ENCODE results near the gene BCAN. TPM values are rescaled to one million over a fixed set of nuclear protein-coding genes. Genes with fewer than 3 reads are reported as not detected.
"Not testable (repeated sequence)": the region's sequence is repeated elsewhere in the genome, so short reads cannot be mapped to it uniquely, and the experiment has no call there.

BCAN gene
- total RNA-seq, 2 experiments from 2014 or later = not detected

DNA sequence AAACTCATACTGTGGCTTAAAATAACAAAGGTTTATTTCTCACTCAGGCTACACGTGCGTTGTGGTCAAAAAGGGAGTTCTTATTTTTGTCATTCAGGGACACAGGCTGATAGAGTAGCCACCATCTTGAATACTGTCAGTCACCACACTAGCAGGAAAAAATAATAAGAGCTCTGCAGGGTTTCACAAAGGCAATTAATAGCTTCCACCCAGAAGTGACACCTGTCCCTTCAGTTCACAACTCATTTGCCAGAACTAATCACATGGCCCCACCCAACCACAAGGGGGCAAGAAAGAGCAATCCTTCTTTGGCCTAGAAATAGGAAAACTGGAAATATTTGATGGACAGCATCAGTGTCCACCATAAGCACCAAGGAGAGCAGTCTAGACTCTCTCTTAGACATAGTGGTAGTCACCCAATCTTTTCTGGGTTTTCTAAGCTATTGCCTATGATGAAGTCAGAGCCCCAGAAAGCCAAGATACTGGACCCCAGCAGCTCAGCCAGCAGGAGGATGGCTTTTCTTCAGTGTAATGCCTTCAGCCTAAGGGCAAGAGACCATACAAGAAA, 14.5 kb upstream of the BCAN start:
- Mint-ChIP-seq H3K27ac (no peak overlapping the region), H3K9me3 (ENCODE audit: low read depth) (no peaks in the 10 kb centered on the region), H3K4me1 (peaks cover 6% of the 10 kb centered on the region), H3K27me3 (peaks cover 45% of the 10 kb centered on the region), H3K36me3 (ENCODE audit: low read depth) (no peaks in the 10 kb centered on the region), H3K4me3 (no peak overlapping the region)
- POLR2A ChIA-PET = interaction anchor here (0.6 kb wide), 1 partner anchor 25 kb away, joined by 4 read pairs; no protein-coding TSS in a partner anchor
- CTCF ChIA-PET = interaction anchor here (0.6 to 7.0 kb wide), 32 partner anchors 10 to 256 kb away, joined by 3 to 117 read pairs (median 5); partner anchors contain the start of genes BCAN, CRABP2, MEF2D and NAXE
- ATAC-seq (peak; percentile 30), DNase-seq (peak; percentile 58)
- intact Hi-C loops (cut with DNase I, micrococcal nuclease) = loop anchor here (1.0 to 5.0 kb wide), 2 partner anchors 80 to 98 kb away; partner anchors contain the start of gene CRABP2 (in 1 of the 2)

DNA sequence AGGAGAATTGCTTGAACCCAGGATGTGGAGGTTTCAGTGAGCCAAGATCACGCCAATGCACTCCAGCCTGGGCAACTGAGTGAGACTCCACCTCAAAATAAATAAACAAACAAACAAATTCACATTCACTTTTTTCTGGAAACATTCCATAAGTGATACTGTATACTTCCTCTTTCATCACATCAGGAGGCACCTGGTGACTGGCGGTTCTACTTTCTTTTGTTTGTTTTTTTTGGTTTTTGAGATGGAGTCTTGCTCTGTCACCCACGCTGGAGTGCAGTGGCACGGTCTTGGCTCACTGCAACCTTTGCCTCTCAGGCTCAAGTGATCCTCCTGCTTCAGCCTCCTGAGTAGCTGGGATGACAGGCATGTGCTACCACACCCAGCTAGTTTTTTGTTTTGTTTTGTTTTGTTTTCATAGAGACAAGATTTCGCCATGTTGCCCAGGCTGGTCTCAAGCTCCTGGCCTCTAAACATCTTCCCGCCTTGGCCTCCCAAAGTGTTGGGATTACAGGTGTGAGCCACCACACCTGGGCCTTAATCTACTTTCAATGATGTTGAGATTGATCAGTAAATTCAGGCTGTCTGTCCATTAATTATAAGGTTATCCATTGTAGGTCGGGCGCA, 12.0 kb upstream of the BCAN start:
- DNase-seq (no peak), ATAC-seq (no peak)
- Mint-ChIP-seq H3K27ac (no peak overlapping the region), H3K36me3 (ENCODE audit: low read depth) (no peaks in the 10 kb centered on the region), H3K27me3 (peaks cover 42% of the 10 kb centered on the region), H3K9me3 (ENCODE audit: low read depth) (no peaks in the 10 kb centered on the region), H3K4me3 (no peak overlapping the region), H3K4me1 (peaks cover 6% of the 10 kb centered on the region)
- CTCF ChIA-PET = interaction anchor here (0.7 kb wide), 1 partner anchor 12 kb away, joined by 3 read pairs; the partner anchor contains the start of gene BCAN
- intact Hi-C loops (cut with DNase I, micrococcal nuclease) = loop anchor here in 1 of 2 experiments (5.0 kb wide), 1 partner anchor 77 kb away; the partner anchor contains the start of gene CRABP2
- POLR2A ChIA-PET = no interaction called here

DNA sequence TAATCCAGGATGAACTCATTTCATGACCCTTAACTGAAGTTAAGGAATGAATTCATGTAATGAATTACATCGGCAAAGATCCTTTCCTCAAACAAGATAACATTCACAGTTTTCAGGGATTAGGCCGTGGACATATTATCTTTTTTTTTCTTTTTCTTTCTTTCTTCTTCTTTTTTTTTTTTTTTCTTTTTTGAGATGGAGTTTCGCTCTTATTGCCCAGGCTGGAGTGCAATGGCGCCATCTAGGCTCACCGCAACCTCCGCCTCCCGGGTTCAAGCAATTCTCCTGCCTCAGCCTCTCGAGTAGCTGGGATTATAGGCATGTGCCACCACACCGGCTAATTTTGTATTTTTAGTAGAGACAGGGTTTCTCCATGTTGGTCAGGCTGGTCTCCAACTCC, 10.8 kb upstream of the BCAN start:
- H3K4me3 Mint-ChIP-seq; H3K4me1 Mint-ChIP-seq; POLR2A ChIA-PET; H3K9me3 Mint-ChIP-seq (ENCODE audit: low read depth); H3K36me3 Mint-ChIP-seq (ENCODE audit: low read depth); H3K27ac Mint-ChIP-seq; DNase-seq; intact Hi-C loops (cut with DNase I, micrococcal nuclease); ATAC-seq: not testable (repeated sequence)
- H3K27me3 Mint-ChIP-seq = peaks cover 40% of the 10 kb centered on the region
- CTCF ChIA-PET = interaction anchor here (1.2 kb wide), 1 partner anchor 12 kb away, joined by 3 read pairs; no protein-coding TSS in a partner anchor

DNA sequence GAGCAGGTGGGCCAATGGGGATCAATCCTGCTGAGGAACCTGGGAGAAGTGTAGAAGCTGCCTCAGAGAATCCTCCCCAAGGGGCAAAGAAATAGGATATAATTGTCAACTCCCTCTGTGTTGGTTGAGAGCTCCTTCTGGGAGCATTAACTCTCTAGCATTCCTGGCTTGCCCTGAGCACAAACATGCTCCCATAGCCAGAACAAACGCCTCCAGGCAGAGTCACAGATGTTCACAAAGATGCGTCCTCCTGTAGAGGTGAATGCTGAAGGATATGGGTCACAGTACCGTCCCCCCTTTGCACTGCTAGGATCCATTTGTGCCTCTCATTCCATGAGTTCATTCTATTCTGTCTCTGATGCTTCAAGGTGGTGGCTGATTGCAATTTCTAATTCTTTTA, 9.6 kb upstream of the BCAN start:
- H3K27ac Mint-ChIP-seq = no peak overlapping the region
- ATAC-seq (no peak), DNase-seq (no peak)
- H3K9me3 Mint-ChIP-seq (ENCODE audit: low read depth) = no peaks in the 10 kb centered on the region
- ChIA-PET CTCF (interaction anchor here (0.8 to 1.0 kb wide), 2 partner anchors 11 to 25 kb away, joined by 4 read pairs; no protein-coding TSS in a partner anchor), POLR2A (no interaction called here)
- no peaks in the 10 kb centered on the region for H3K4me1 Mint-ChIP-seq
- no peaks in the 10 kb centered on the region for H3K36me3 Mint-ChIP-seq (ENCODE audit: low read depth)
- intact Hi-C loops (cut with DNase I, micrococcal nuclease) = no loop called here
- H3K27me3 Mint-ChIP-seq = peaks cover 41% of the 10 kb centered on the region
- no peak overlapping the region for H3K4me3 Mint-ChIP-seq

DNA sequence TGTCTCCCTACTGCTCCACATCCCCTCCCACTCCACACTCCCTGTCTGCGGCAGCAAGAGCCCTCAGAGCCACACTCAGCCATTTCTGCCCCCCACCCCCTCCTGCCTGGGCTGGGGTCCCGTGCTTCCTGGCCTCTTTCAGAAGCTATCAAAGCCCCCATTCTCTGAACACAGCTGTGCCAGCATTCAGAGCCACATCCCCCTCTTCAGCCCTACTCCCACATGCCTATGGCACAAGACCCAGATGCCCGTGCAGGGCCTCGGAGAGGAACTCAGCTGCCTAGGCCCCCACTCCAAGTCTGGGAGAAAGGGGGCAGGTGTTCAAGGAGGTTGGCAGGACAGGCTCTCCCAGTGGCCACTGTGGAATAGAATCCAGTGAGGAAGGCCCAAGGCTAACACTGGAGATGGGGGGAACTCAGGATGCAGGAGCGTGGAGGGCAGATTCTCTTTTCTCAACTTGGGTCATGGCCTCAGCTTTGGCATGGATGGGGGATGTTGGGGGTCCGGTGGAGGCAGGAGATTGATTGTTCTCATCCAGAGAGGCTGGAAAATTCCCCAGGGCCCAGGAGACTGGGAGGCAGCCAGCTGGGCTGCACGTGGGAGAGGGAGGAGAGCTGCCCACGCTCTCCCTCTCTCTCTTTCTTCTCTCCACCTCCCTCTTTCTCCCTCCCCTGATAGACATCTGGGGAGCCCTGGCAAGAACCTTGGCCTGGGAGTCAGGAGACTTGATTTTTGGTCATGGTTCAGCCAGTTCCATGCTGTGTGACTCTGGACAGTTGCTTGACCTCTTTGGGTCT, 3.5 kb upstream of the BCAN start:
- no peak overlapping the region for H3K4me3 Mint-ChIP-seq
- ATAC-seq (no peak), DNase-seq (no peak)
- ChIA-PET CTCF (interaction anchor here (0.6 to 2.0 kb wide), 4 partner anchors 10 to 19 kb away, joined by 3 to 8 read pairs (median 5); no protein-coding TSS in a partner anchor), POLR2A (no interaction called here)
- H3K4me1 Mint-ChIP-seq = peaks cover 17% of the 10 kb centered on the region
- H3K27ac Mint-ChIP-seq = no peak overlapping the region
- no peaks in the 10 kb centered on the region for H3K36me3 Mint-ChIP-seq (ENCODE audit: low read depth)
- intact Hi-C loops (cut with DNase I, micrococcal nuclease) = no loop called here
- peaks cover 61% of the 10 kb centered on the region for H3K27me3 Mint-ChIP-seq
- H3K9me3 Mint-ChIP-seq (ENCODE audit: low read depth) = no peaks in the 10 kb centered on the region

DNA sequence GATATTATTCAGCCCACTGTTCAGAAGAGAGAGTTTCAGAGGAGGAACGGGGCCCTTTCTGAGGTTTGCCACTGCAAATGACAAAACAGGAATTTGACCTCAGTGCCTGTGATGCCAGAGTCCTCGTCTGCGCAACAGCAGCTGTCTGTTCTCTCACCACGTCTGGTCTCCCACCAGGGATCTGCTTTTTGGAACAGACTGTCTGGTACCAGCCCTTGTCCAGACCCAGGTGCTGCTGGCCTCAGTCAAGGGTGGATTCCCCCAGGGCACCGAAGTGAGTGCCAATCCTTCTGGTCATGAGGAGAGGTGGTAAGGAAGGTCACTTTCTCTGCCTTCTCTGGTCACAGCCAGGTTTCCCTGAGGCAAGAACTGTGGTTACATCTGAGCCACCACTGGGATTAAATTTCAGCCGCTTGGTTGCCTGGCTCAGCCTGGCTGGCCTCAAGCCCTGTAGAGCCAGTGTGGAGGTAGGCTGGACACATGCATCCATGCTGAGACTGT, 2.3 kb upstream of the BCAN start:
- Mint-ChIP-seq H3K27ac (no peak overlapping the region), H3K36me3 (ENCODE audit: low read depth) (no peaks in the 10 kb centered on the region), H3K27me3 (peaks cover 68% of the 10 kb centered on the region), H3K9me3 (ENCODE audit: low read depth) (no peaks in the 10 kb centered on the region), H3K4me3 (no peak overlapping the region), H3K4me1 (peaks cover 22% of the 10 kb centered on the region)
- ATAC-seq = no peak
- ChIA-PET CTCF (interaction anchor here (0.6 to 2.0 kb wide), 4 partner anchors 13 to 91 kb away, joined by 4 to 5 read pairs (median 4); no protein-coding TSS in a partner anchor), POLR2A (no interaction called here)
- intact Hi-C loops (cut with DNase I, micrococcal nuclease) = no loop called here
- DNase-seq = no peak

DNA sequence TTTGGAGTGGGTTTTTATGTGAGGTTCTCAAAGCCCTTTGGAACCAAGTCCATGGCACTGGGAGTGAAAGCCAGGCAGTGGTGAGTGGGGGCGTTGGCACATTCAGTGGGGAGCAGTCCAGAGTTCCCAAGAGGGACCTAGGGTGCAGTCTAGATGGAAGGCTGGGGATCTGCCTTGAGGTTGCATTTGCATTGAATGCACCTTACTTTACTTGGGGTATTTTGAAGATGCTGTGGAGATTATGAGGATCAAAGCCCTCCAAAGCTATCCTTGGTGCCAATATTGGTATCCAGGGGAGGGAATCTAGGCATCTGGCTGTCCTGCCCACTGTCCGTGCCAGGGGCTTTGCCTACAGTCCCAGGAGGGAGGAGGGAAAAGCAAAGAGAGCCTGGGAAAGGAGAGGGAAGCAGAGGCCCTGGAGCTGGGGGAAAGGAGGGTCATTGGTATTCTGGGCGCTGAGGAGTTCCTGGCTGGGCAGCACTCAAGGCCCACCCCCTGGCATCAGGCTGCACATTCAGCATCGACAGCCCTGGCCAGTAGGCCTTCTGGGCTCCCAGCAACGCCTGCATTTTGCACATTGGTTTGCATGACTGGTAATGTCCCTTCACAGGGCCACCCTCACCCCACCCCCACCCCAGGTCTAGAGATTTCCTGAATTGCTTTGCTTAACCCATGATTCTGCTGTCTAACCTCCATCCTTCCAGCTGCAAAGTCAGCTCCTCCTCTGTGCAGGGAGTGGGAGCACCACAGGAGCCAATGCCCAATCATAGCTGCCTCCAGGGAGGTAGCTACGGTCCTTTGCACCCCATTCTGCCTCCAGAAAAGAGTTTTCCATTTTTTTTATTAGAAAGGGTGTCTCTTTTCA, 843 bp upstream of the BCAN start:
- intact Hi-C loops (cut with DNase I, micrococcal nuclease) = no loop called here
- H3K27me3 Mint-ChIP-seq = peaks cover 75% of the 10 kb centered on the region
- no peaks in the 10 kb centered on the region for H3K36me3 Mint-ChIP-seq (ENCODE audit: low read depth)
- DNase-seq (no peak), ATAC-seq (no peak)
- H3K4me3 Mint-ChIP-seq = peak overlapping the region; percentile 53
- H3K9me3 Mint-ChIP-seq (ENCODE audit: low read depth) = no peaks in the 10 kb centered on the region
- CTCF ChIA-PET = interaction anchor here (0.7 to 1.6 kb wide), 4 partner anchors 14 to 49 kb away, joined by 3 to 5 read pairs (median 4); no protein-coding TSS in a partner anchor
- H3K27ac Mint-ChIP-seq = no peak overlapping the region
- POLR2A ChIA-PET = no interaction called here
- peaks cover 22% of the 10 kb centered on the region for H3K4me1 Mint-ChIP-seq

DNA sequence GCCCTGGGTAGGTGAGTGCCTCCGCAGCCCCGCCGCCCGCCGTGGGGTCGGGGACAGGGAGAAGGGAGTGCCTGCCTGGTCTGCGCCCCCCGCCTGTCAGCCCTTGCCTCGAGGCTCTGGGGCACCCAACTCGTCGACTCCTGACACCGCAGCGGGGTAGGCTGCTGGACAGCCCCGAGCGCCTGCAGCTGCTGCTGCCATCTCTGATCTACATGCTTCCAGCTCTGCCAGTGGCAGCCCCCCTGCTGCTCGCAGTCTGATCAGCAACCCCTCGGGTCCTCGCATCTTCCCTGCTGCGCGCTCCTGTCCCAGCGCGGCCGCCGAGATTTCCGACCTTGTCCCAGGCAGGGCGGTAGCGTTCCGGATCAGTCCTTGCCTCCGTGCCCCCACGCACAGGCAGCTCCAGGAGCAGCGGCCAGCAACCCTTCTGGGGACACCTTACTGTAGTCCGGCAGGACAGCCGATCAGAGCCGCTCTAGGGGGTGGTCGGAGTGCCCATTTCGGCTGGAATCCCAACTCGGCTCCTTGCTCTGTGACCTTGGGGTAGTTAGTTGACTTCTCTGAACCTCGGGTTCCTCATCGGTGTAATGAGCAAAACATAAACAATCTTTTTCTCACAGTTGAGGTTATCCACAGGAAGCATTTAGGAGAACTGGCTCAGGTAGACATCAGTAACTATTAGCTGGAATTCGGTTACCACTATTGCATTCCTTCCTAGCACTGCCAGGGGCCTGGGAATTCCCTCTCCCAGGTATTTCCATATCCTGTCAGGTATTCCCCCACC, 540 bp downstream of the BCAN start:
- DNase-seq = no peak
- Mint-ChIP-seq H3K27ac (no peak overlapping the region), H3K4me1 (peaks cover 22% of the 10 kb centered on the region), H3K9me3 (ENCODE audit: low read depth) (no peaks in the 10 kb centered on the region), H3K36me3 (ENCODE audit: low read depth) (no peaks in the 10 kb centered on the region), H3K27me3 (peaks cover 76% of the 10 kb centered on the region), H3K4me3 (no peak overlapping the region)
- CTCF ChIA-PET = interaction anchor here (0.6 to 2.6 kb wide), 13 partner anchors 10 to 124 kb away, joined by 3 to 14 read pairs (median 6); no protein-coding TSS in a partner anchor
- intact Hi-C loops (cut with DNase I, micrococcal nuclease) = no loop called here
- POLR2A ChIA-PET = no interaction called here
- ATAC-seq = peak; percentile 9

DNA sequence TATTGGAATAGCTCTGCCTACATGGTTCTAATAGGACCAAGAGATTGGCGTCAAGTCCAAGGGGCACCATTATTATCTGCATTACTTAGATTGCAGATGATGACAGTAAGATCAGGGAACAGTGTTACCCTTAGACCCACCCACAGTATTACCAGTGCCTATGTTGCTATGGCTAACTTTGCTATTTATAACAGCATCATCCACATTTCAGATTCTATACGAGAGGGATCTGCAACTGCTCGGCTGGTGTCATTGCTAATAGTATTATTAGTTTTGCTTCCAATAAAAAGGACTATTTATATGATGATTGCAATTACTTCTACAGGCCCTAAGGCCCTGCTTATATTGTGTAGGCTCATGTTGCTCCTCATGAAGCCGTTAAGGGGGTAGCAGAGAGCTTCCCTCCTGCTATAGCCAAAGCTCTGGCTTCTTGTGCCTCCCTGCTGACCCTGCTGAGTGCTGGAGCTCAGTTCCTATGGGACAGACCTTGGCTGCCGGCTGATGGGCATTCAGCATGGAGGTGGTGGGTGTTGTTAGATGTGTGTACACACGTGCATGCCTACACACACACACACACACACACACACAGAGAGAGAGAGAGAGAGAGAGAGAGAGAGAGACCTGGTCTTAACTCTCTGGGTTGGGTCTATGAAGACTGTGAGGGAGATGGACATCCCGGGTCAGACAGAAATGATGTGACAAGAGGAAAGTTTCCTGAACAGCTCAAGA, 1.3 kb downstream of the BCAN start:
- Mint-ChIP-seq H3K27ac (no peak overlapping the region), H3K4me1 (peaks cover 22% of the 10 kb centered on the region), H3K9me3 (ENCODE audit: low read depth) (no peaks in the 10 kb centered on the region), H3K4me3 (no peak overlapping the region), H3K27me3 (peaks cover 80% of the 10 kb centered on the region), H3K36me3 (ENCODE audit: low read depth) (no peaks in the 10 kb centered on the region)
- ATAC-seq = no peak
- POLR2A ChIA-PET = no interaction called here
- intact Hi-C loops (cut with DNase I, micrococcal nuclease) = no loop called here
- CTCF ChIA-PET = interaction anchor here (0.7 to 2.6 kb wide), 13 partner anchors 11 to 123 kb away, joined by 3 to 14 read pairs (median 6); no protein-coding TSS in a partner anchor
- no peak for DNase-seq

DNA sequence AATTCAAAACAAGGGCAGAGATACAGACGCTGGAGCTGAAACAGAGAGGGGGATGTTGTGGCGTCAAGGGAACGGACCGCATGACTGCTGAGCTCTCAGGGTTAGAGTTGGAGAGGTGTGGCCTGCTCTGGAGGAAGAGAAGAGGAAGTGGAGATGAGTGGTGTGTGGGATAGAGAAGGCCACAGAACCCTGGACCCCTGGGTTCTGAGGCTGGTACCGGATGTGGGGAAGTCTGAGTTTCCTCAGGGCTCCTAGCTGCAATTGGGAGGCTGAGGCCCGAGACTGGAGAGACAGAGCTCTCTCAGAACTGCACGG, 1.8 kb downstream of the BCAN start:
- no peaks in the 10 kb centered on the region for H3K36me3 Mint-ChIP-seq (ENCODE audit: low read depth)
- peaks cover 79% of the 10 kb centered on the region for H3K27me3 Mint-ChIP-seq
- intact Hi-C loops (cut with DNase I, micrococcal nuclease) = no loop called here
- ChIA-PET CTCF (interaction anchor here (0.9 to 2.6 kb wide), 12 partner anchors 11 to 46 kb away, joined by 3 to 14 read pairs (median 7); no protein-coding TSS in a partner anchor), POLR2A (no interaction called here)
- peaks cover 22% of the 10 kb centered on the region for H3K4me1 Mint-ChIP-seq
- ATAC-seq = peak; percentile 81
- no peak overlapping the region for H3K4me3 Mint-ChIP-seq
- peak; percentile 56 for DNase-seq
- H3K27ac Mint-ChIP-seq = no peak overlapping the region
- H3K9me3 Mint-ChIP-seq (ENCODE audit: low read depth) = no peaks in the 10 kb centered on the region

Measured in activated CD4-positive, alpha-beta T cell treated with anti-CD3 and anti-CD28 coated beads for 36 hours (primary cell).